Measurements from ENCODE around the gene NNAT.
"Not testable (repeated sequence)": the region's sequence is repeated elsewhere in the genome, so short reads cannot be mapped to it uniquely, and the experiment has no call there.

The NNAT gene

GRCh38 chr20:37481610-37482009, 39.4 kb upstream of the NNAT start:
- Histone ChIP-seq H3K9ac (ENCODE audit: low read length) (no peak overlapping the region), H3K36me3 (ENCODE audit: control insufficient read depth, insufficient read depth, low read length) (no peaks in the 10 kb centered on the region), H3K4me1 (ENCODE audit: control insufficient read depth, insufficient read depth, low read length) (peaks cover 9% of the 10 kb centered on the region), H3K27ac (ENCODE audit: low read depth, low read length) (no peak overlapping the region), H3K9me3 (ENCODE audit: control insufficient read depth, insufficient read depth, low read depth, low read length) (peaks cover 5% of the 10 kb centered on the region), H3K27me3 (ENCODE audit: control insufficient read depth, insufficient read depth, low read length) (0 out of 2 replicates have a peak, but pooled peaks cover 5% of the 10 kb centered on the region), H3K4me3 (ENCODE audit: low read depth, low read length) (no peak overlapping the region)

- H3K4me1 ChIP-seq (ENCODE audit: control insufficient read depth, insufficient read depth, low read length): peaks cover 13% of the 10 kb centered on the region
- no peak overlapping the region for H3K4me3 ChIP-seq (ENCODE audit: low read depth, low read length)
- H3K27me3 ChIP-seq (ENCODE audit: control insufficient read depth, insufficient read depth, low read length): no peaks in the 10 kb centered on the region
- peaks cover 5% of the 10 kb centered on the region for H3K9me3 ChIP-seq (ENCODE audit: control insufficient read depth, insufficient read depth, low read depth, low read length)
- H3K27ac ChIP-seq (ENCODE audit: low read depth, low read length): no peak overlapping the region
- H3K36me3 ChIP-seq (ENCODE audit: control insufficient read depth, insufficient read depth, low read length): no peaks in the 10 kb centered on the region
- H3K9ac ChIP-seq (ENCODE audit: low read length): no peak overlapping the region
Observed at GRCh38 chr20:37484331-37484730, 36.7 kb upstream of the NNAT start.

GRCh38 chr20:37486209-37486608, 34.8 kb upstream of the NNAT start:
- H3K4me3 ChIP-seq (ENCODE audit: low read depth, low read length); H3K27me3 ChIP-seq (ENCODE audit: control insufficient read depth, insufficient read depth, low read length); H3K27ac ChIP-seq (ENCODE audit: low read depth, low read length); H3K9me3 ChIP-seq (ENCODE audit: control insufficient read depth, insufficient read depth, low read depth, low read length); H3K36me3 ChIP-seq (ENCODE audit: control insufficient read depth, insufficient read depth, low read length); H3K9ac ChIP-seq (ENCODE audit: low read length): not testable (repeated sequence)
- peaks cover 16% of the 10 kb centered on the region for H3K4me1 ChIP-seq (ENCODE audit: control insufficient read depth, insufficient read depth, low read length)

GRCh38 chr20:37490663-37491350, 30.2 kb upstream of the NNAT start:
- Histone ChIP-seq H3K4me3 (ENCODE audit: low read depth, low read length) (no peak overlapping the region), H3K9ac (ENCODE audit: low read length) (no peak overlapping the region), H3K9me3 (ENCODE audit: control insufficient read depth, insufficient read depth, low read depth, low read length) (no peaks in the 10 kb centered on the region), H3K27me3 (ENCODE audit: control insufficient read depth, insufficient read depth, low read length) (no peaks in the 10 kb centered on the region), H3K27ac (ENCODE audit: low read depth, low read length) (no peak overlapping the region), H3K4me1 (ENCODE audit: control insufficient read depth, insufficient read depth, low read length) (peaks cover 14% of the 10 kb centered on the region), H3K36me3 (ENCODE audit: control insufficient read depth, insufficient read depth, low read length) (no peaks in the 10 kb centered on the region)

GRCh38 chr20:37492096-37492625, 28.9 kb upstream of the NNAT start:
- H3K36me3 ChIP-seq (ENCODE audit: control insufficient read depth, insufficient read depth, low read length): no peaks in the 10 kb centered on the region
- no peak overlapping the region for H3K27ac ChIP-seq (ENCODE audit: low read depth, low read length)
- no peaks in the 10 kb centered on the region for H3K27me3 ChIP-seq (ENCODE audit: control insufficient read depth, insufficient read depth, low read length)
- H3K9me3 ChIP-seq (ENCODE audit: control insufficient read depth, insufficient read depth, low read depth, low read length): no peaks in the 10 kb centered on the region
- no peak overlapping the region for H3K4me3 ChIP-seq (ENCODE audit: low read depth, low read length)
- H3K4me1 ChIP-seq (ENCODE audit: control insufficient read depth, insufficient read depth, low read length): peaks cover 3% of the 10 kb centered on the region; the same call in 1 of the 2 replicates
- no peak overlapping the region for H3K9ac ChIP-seq (ENCODE audit: low read length)

- Histone ChIP-seq H3K4me1 (ENCODE audit: control insufficient read depth, insufficient read depth, low read length) (peaks cover 3% of the 10 kb centered on the region; the same call in 1 of the 2 replicates), H3K9ac (ENCODE audit: low read length) (no peak overlapping the region), H3K36me3 (ENCODE audit: control insufficient read depth, insufficient read depth, low read length) (no peaks in the 10 kb centered on the region), H3K27me3 (ENCODE audit: control insufficient read depth, insufficient read depth, low read length) (no peaks in the 10 kb centered on the region), H3K4me3 (ENCODE audit: low read depth, low read length) (no peak overlapping the region), H3K9me3 (ENCODE audit: control insufficient read depth, insufficient read depth, low read depth, low read length) (no peaks in the 10 kb centered on the region), H3K27ac (ENCODE audit: low read depth, low read length) (no peak overlapping the region)
Observed at GRCh38 chr20:37492945-37493344, 28.1 kb upstream of the NNAT start.

- no peaks in the 10 kb centered on the region for H3K27me3 ChIP-seq (ENCODE audit: control insufficient read depth, insufficient read depth, low read length)
- H3K4me1 ChIP-seq (ENCODE audit: control insufficient read depth, insufficient read depth, low read length): peaks cover 3% of the 10 kb centered on the region; the same call in 1 of the 2 replicates
- H3K36me3 ChIP-seq (ENCODE audit: control insufficient read depth, insufficient read depth, low read length): no peaks in the 10 kb centered on the region
- H3K9me3 ChIP-seq (ENCODE audit: control insufficient read depth, insufficient read depth, low read depth, low read length): no peaks in the 10 kb centered on the region
- H3K4me3 ChIP-seq (ENCODE audit: low read depth, low read length): no peak overlapping the region
- H3K27ac ChIP-seq (ENCODE audit: low read depth, low read length): no peak overlapping the region
- H3K9ac ChIP-seq (ENCODE audit: low read length): no peak overlapping the region
Observed at GRCh38 chr20:37494301-37494700, 26.7 kb upstream of the NNAT start.

- no peak overlapping the region for H3K27ac ChIP-seq (ENCODE audit: low read depth, low read length)
- no peaks in the 10 kb centered on the region for H3K9me3 ChIP-seq (ENCODE audit: control insufficient read depth, insufficient read depth, low read depth, low read length)
- H3K4me1 ChIP-seq (ENCODE audit: control insufficient read depth, insufficient read depth, low read length): no peaks in the 10 kb centered on the region
- no peak overlapping the region for H3K4me3 ChIP-seq (ENCODE audit: low read depth, low read length)
- H3K36me3 ChIP-seq (ENCODE audit: control insufficient read depth, insufficient read depth, low read length): no peaks in the 10 kb centered on the region
- no peak overlapping the region for H3K9ac ChIP-seq (ENCODE audit: low read length)
- H3K27me3 ChIP-seq (ENCODE audit: control insufficient read depth, insufficient read depth, low read length): no peaks in the 10 kb centered on the region
Observed at GRCh38 chr20:37494796-37495195, 26.3 kb upstream of the NNAT start.

- no peak overlapping the region for H3K27ac ChIP-seq (ENCODE audit: low read depth, low read length)
- no peaks in the 10 kb centered on the region for H3K36me3 ChIP-seq (ENCODE audit: control insufficient read depth, insufficient read depth, low read length)
- no peak overlapping the region for H3K4me3 ChIP-seq (ENCODE audit: low read depth, low read length)
- no peaks in the 10 kb centered on the region for H3K4me1 ChIP-seq (ENCODE audit: control insufficient read depth, insufficient read depth, low read length)
- no peak overlapping the region for H3K9ac ChIP-seq (ENCODE audit: low read length)
- H3K27me3 ChIP-seq (ENCODE audit: control insufficient read depth, insufficient read depth, low read length): no peaks in the 10 kb centered on the region
- no peaks in the 10 kb centered on the region for H3K9me3 ChIP-seq (ENCODE audit: control insufficient read depth, insufficient read depth, low read depth, low read length)
Observed at GRCh38 chr20:37498066-37498665, 22.9 kb upstream of the NNAT start.

- Histone ChIP-seq H3K4me1 (ENCODE audit: control insufficient read depth, insufficient read depth, low read length) (peaks cover 9% of the 10 kb centered on the region), H3K9me3 (ENCODE audit: control insufficient read depth, insufficient read depth, low read depth, low read length) (no peaks in the 10 kb centered on the region), H3K9ac (ENCODE audit: low read length) (no peak overlapping the region), H3K27ac (ENCODE audit: low read depth, low read length) (no peak overlapping the region), H3K36me3 (ENCODE audit: control insufficient read depth, insufficient read depth, low read length) (no peaks in the 10 kb centered on the region), H3K4me3 (ENCODE audit: low read depth, low read length) (no peak overlapping the region), H3K27me3 (ENCODE audit: control insufficient read depth, insufficient read depth, low read length) (no peaks in the 10 kb centered on the region)
Observed at GRCh38 chr20:37500311-37500710, 20.7 kb upstream of the NNAT start.

- no peak overlapping the region for H3K4me3 ChIP-seq (ENCODE audit: low read depth, low read length)
- no peaks in the 10 kb centered on the region for H3K27me3 ChIP-seq (ENCODE audit: control insufficient read depth, insufficient read depth, low read length)
- no peak overlapping the region for H3K9ac ChIP-seq (ENCODE audit: low read length)
- peaks cover 23% of the 10 kb centered on the region for H3K4me1 ChIP-seq (ENCODE audit: control insufficient read depth, insufficient read depth, low read length)
- no peaks in the 10 kb centered on the region for H3K9me3 ChIP-seq (ENCODE audit: control insufficient read depth, insufficient read depth, low read depth, low read length)
- H3K36me3 ChIP-seq (ENCODE audit: control insufficient read depth, insufficient read depth, low read length): no peaks in the 10 kb centered on the region
- H3K27ac ChIP-seq (ENCODE audit: low read depth, low read length): no peak overlapping the region
Observed at GRCh38 chr20:37501940-37502339, 19.1 kb upstream of the NNAT start.
